ENCODE data around the gene SPATA6. TPM values are rescaled to one million over a fixed set of nuclear protein-coding genes. Genes with fewer than 3 reads are reported as not detected.
A peak's percentile ranks its signal among the peaks of the same experiment; 100 is the strongest.
"Not testable (repeated sequence)": the region's sequence is repeated elsewhere in the genome, so short reads cannot be mapped to it uniquely, and the experiment has no call there.

Gene SPATA6
- 1 to 10 TPM; 2.9 to 9.7 (median 4.1) TPM for polyA plus RNA-seq

DNA sequence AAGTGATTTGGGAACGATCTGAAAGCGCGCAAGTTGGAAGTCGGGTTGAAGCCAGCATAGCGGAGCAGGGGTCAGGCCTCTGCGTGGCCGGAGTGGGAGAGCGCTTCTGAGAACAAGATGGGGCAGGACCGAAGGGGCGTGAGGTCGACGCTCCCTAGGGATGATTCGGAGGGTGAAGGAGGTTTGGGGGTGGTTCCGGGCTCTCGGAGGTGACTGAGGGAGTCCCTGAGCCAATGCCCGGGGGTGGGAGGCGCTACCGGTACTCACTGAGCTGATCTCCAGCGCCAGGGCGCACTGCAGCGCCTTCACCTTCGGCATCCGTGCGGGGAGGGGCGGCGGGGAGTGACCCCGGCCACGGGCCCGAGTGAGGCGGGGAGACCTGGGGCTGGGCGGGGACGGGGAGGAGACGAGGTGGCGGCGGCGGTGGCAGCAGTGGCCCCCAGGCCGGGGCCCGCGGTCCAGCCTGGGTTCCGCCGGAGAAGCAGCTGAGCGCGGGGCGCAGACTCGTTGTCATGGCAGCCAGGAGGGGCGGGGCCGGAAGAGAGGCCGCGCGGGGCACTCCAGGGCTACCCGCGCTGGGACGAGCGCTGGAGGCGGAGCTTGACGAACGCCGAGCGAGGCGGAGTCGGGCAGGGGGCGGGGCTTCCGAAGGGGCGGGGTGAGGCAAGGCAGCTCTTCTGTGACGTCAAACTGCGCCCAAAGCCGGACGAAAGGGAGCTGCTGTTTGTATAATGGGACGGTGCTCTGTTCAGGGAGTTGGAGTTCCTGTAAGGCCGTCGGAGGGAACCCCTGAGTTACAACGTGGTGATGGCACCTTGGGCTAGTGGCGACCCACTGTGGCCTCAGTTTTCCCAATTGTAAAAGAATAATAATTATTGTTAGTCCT lies at the start of gene SPATA6:
SPATA6 (minus strand) TSS at position 514 of the 886 bp plus-strand sequence; CDS start at position 318, 196 bp downstream.
- H3K27ac ChIP-seq (ENCODE audit: low read depth, low read length) = peak within 1 kb of the TSS; percentile 6
- 0 to 1% (median 1%) methylated on average over 64 to 73 of the region's 73 CpGs for WGBS, 3 donors

- 90 to 96% (median 91%) methylated on average over 5 to 6 of the region's 6 CpGs for WGBS, 3 donors
- H3K27ac ChIP-seq (ENCODE audit: low read depth, low read length) = not testable (repeated sequence)
These were observed 47.9 kb upstream of the SPATA6 start for GRCh38 chr1:48519896-48520295.

DNA sequence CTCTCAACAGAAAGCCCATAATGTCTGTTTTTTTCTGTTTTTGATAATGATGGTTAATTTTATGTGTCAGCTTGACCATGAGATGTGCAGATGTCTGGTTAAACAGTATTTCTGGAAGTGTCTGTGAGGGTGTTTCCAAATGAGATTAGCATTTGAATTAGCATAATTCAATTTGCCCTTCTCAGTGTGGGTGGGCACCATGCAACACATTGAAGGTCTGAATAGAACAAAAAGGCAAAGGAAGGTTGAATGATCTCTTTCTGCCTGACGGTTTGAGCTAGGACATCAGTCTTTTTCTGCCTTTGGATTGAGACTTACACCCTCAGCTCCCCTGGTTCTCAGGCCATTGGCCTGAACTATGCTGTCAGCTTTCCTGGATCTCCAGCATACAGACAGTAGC lies 34.9 kb upstream of the SPATA6 start:
- WGBS, 3 donors = 0 to 52% (median 0%) methylated on average over 1 of the region's 1 CpG

GRCh38 chr1:48500541-48501450 lies 28.8 kb upstream of the SPATA6 start:
- no peak overlapping the region for H3K27ac ChIP-seq (ENCODE audit: low read depth, low read length)
- 66 to 85% (median 67%) methylated on average over 12 of the region's 12 CpGs for WGBS, 3 donors

More for the DNA sequence above, 34.9 kb upstream of the SPATA6 start:
- H3K27ac ChIP-seq (ENCODE audit: low read depth, low read length) = no peak overlapping the region

DNA sequence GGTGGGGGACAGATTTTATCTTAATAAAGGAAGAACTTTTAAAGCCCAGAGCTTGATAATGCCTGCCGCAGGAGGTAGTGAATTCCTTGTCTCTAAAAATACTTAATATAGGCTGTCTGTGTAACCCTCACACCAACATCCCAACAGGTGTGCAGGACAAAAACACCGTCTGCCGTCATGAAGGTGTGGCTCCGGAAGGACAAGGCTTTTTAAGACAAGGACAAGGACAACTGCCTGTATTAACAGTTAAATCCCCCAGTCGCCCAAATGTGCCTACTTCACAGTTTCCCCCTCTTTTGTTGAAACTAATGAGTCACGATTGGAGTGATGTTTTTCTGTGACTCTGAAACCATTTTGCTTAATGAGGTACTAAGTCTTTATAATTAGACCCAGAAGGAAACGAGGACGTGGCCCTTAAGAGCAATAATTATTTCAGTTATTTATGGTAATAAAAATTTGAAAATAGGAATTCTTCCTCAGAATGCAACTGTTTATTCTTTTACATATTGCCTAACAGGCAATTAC lies 27.3 kb upstream of the SPATA6 start:
- H3K27ac ChIP-seq (ENCODE audit: low read depth, low read length) = no peak overlapping the region
- 76 to 88% (median 80%) methylated on average over 8 of the region's 8 CpGs for WGBS, 3 donors

- H3K27ac ChIP-seq (ENCODE audit: low read depth, low read length) = no peak overlapping the region
- 16 to 22% (median 20%) methylated on average over 15 of the region's 15 CpGs for WGBS, 3 donors
These were observed 26.2 kb upstream of the SPATA6 start for GRCh38 chr1:48498096-48498791.

- WGBS, 3 donors = 89 to 97% (median 92%) methylated on average over 3 of the region's 3 CpGs
These were observed 23.9 kb upstream of the SPATA6 start for GRCh38 chr1:48495911-48496310.

GRCh38 chr1:48495166-48495565 lies 23.2 kb upstream of the SPATA6 start:
- 71 to 83% (median 74%) methylated on average over 1 of the region's 1 CpG for WGBS, 3 donors
- no peak overlapping the region for H3K27ac ChIP-seq (ENCODE audit: low read depth, low read length)

More at GRCh38 chr1:48495911-48496310, 23.9 kb upstream of the SPATA6 start:
- H3K27ac ChIP-seq (ENCODE audit: low read depth, low read length) = no peak overlapping the region

- 62 to 69% (median 62%) methylated on average over 5 of the region's 5 CpGs for WGBS, 3 donors
- no peak overlapping the region for H3K27ac ChIP-seq (ENCODE audit: low read depth, low read length)
These were observed 22.2 kb upstream of the SPATA6 start for GRCh38 chr1:48493970-48494769.

GRCh38 chr1:48493041-48493440 lies 21.0 kb upstream of the SPATA6 start:
- 46 to 63% (median 50%) methylated on average over 5 of the region's 5 CpGs for WGBS, 3 donors
- H3K27ac ChIP-seq (ENCODE audit: low read depth, low read length) = no peak overlapping the region

- H3K27ac ChIP-seq (ENCODE audit: low read depth, low read length) = no peak overlapping the region
These were observed 20.4 kb upstream of the SPATA6 start for GRCh38 chr1:48492392-48492791.

DNA sequence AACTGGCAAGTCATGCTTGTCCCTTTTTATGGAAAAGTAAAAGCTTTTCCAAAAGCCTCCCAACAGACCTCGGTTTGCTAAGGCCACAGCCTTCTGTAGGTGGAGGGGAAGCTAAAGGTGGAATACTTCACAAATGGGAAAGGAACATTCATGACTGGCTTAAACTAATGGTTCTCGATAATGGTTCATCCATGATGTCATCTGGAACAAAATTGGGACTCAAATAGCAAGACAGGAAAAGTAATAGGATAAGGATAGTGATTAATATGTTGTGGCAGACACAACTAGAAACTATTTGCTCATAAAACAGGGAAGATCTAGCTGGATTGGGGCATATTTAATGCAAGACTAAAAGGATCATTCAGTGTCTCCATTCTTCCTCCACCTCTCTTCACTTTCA lies 16.7 kb upstream of the SPATA6 start:
- H3K27ac ChIP-seq (ENCODE audit: low read depth, low read length) = no peak overlapping the region
- 63 to 83% (median 81%) methylated on average over 2 of the region's 2 CpGs for WGBS, 3 donors

DNA sequence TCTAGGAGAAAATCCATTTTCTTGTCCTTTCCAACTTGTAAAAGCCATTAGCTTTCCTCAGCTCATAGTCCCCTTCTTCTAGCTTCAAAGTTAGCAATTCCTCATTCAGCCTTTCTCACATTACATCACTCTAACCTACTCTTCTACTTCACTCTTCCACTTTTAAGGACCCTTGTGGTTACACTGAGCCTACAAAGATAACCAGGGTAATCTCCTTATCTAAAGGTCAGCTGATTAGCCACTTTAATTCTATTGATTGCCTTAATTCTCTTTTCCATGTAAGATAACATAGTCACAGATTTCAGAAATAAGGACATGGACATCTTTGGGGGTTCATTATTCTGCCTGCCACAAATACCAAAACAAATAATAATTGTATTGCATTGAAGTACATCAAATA lies 8.5 kb upstream of the SPATA6 start:
- no peak overlapping the region for H3K27ac ChIP-seq (ENCODE audit: low read depth, low read length)

DNA sequence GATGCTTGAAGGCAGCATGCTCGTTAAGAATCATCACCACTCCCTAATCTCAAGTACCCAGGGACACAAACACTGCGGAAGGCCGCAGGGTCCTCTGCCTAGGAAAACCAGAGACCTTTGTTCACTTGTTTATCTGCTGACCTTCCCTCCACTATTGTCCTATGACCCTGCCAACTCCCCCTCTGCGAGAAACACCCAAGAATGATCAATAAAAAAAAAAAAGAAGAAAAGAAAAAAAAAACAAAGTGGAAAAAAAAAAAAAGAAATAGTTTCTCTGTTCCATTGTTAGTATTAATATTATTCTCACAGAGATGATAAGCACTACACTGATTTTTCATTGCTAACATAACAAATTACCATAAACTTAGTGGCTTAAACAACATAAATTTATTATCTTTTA lies 8.0 kb upstream of the SPATA6 start:
- not testable (repeated sequence) for H3K27ac ChIP-seq (ENCODE audit: low read depth, low read length)
- WGBS, 3 donors = 33 to 78% (median 62%) methylated on average over 1 to 2 of the region's 4 CpGs

- WGBS, 3 donors = 42 to 54% (median 49%) methylated on average over 5 of the region's 5 CpGs
- H3K27ac ChIP-seq (ENCODE audit: low read depth, low read length) = no peak overlapping the region
These were observed 634 bp upstream of the SPATA6 start for GRCh38 chr1:48472638-48473037.

GRCh38 chr1:48470950-48471690 lies 884 bp downstream of the SPATA6 start:
- WGBS, 3 donors = 13 to 32% (median 13%) methylated on average over 17 of the region's 17 CpGs

GRCh38 chr1:48470481-48470855 lies 1.5 kb downstream of the SPATA6 start:
- H3K27ac ChIP-seq (ENCODE audit: low read depth, low read length) = no peak overlapping the region
- WGBS, 3 donors = 12 to 16% (median 12%) methylated on average over 6 of the region's 6 CpGs

More at GRCh38 chr1:48470950-48471690, 884 bp downstream of the SPATA6 start:
- no peak overlapping the region for H3K27ac ChIP-seq (ENCODE audit: low read depth, low read length)
